Measurements from ENCODE around the gene SOX10. TPM values are rescaled to one million over a fixed set of nuclear protein-coding genes. Genes with fewer than 3 reads are reported as not detected.
A peak's percentile ranks its signal among the peaks of the same experiment; 100 is the strongest.

The SOX10 gene
- total and polyA plus RNA-seq, 9 of the 15 experiments (the other 6 are each of a cell fraction or from before 2014, with no cell fraction given), result not detected

GRCh38 chr22:37932821-37933578 lies 51.4 kb downstream of the SOX10 start:
- H3K9ac ChIP-seq (ENCODE audit: insufficient read depth in 1 of 2, low read depth in 2 of 2, low read length in 2 of 2), result peak overlapping the region in 1 of 2 experiments; percentile 38; a peak in 1 of 4 replicates
- ATAC-seq, result no peak
- no peaks in the 10 kb centered on the region for H3K9me3 ChIP-seq (replicated peaks; ENCODE audit: control insufficient read depth, insufficient read depth, low read depth, low read length)
- peaks cover 9 to 24% of the 10 kb centered on the region in 2 experiments; a peak in 4 of 5 replicates for H3K4me1 ChIP-seq (replicated peaks in 1 of 2; ENCODE audit: control insufficient read depth in 2 of 2, insufficient read depth in 2 of 2, low read length in 2 of 2)
- in situ Hi-C loops (cut with MboI), result no loop called here
- H3K36me3 ChIP-seq (ENCODE audit: control insufficient read depth, insufficient read depth, low read length), result peaks cover 5% of the 10 kb centered on the region; the same call in 1 of the 3 replicates
- TF ChIP-seq FOXP1 (CRISPR knock-in tag; IDR thresholded peaks at IDR 0.05), result no peak
- TF ChIP-seq FOXJ2 (tag; IDR thresholded peaks at IDR 0.05), result no peak
- TF ChIP-seq, protein P1, sequence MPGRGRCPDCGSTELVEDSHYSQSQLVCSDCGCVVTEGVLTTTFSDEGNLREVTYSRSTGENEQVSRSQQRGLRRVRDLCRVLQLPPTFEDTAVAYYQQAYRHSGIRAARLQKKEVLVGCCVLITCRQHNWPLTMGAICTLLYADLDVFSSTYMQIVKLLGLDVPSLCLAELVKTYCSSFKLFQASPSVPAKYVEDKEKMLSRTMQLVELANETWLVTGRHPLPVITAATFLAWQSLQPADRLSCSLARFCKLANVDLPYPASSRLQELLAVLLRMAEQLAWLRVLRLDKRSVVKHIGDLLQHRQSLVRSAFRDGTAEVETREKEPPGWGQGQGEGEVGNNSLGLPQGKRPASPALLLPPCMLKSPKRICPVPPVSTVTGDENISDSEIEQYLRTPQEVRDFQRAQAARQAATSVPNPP (IDR thresholded peaks at IDR 0.05; ENCODE audit: borderline replicate concordance, insufficient read depth, insufficient read length), result no peak
- no peak for TF ChIP-seq RB1 (IDR thresholded peaks at IDR 0.05; ENCODE audit: low read depth)
- TF ChIP-seq E2F6 (IDR thresholded peaks at IDR 0.05; ENCODE audit: borderline replicate concordance in 1 of 2, extremely low read depth in 1 of 2, insufficient read depth in 1 of 2, insufficient read length in 1 of 2, low read depth in 1 of 2, low read length in 1 of 2, poor library complexity in 1 of 2, severe bottlenecking in 1 of 2), result no peak
- TF ChIP-seq MXD1 (CRISPR knock-in tag; IDR thresholded peaks at IDR 0.05; ENCODE audit: borderline replicate concordance, poor library complexity, severe bottlenecking), result no peak
- no peak for TF ChIP-seq HMGN3 (IDR thresholded peaks at IDR 0.05; ENCODE audit: borderline replicate concordance, extremely low read depth, insufficient read length, low read depth, low read length)
- no peak for TF ChIP-seq KLF16 (IDR thresholded peaks at IDR 0.05)
- TF ChIP-seq, protein P2, sequence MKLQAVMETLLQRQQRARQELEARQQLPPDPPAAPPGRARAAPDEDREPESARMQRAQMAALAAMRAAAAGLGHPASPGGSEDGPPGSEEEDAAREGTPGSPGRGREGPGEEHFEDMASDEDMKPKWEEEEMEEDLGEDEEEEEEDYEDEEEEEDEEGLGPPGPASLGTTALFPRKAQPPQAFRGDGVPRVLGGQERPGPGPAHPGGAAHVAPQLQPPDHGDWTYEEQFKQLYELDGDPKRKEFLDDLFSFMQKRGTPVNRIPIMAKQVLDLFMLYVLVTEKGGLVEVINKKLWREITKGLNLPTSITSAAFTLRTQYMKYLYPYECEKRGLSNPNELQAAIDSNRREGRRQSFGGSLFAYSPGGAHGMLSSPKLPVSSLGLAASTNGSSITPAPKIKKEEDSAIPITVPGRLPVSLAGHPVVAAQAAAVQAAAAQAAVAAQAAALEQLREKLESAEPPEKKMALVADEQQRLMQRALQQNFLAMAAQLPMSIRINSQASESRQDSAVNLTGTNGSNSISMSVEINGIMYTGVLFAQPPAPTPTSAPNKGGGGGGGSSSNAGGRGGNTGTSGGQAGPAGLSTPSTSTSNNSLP (IDR thresholded peaks at IDR 0.05; ENCODE audit: borderline replicate concordance, low read depth, low read length), result no peak
- TF ChIP-seq RFX1 (IDR thresholded peaks at IDR 0.05), result no peak
- TF ChIP-seq ZNF589 (CRISPR knock-in tag; IDR thresholded peaks at IDR 0.05; ENCODE audit: low read depth), result no peak
- no peak for TF ChIP-seq ZBTB26 (CRISPR knock-in tag; IDR thresholded peaks at IDR 0.05)
- TF ChIP-seq ZFPM2 (CRISPR knock-in tag; IDR thresholded peaks at IDR 0.05), result no peak
- TF ChIP-seq ZBTB7A (IDR thresholded peaks at IDR 0.05; ENCODE audit: borderline replicate concordance, control insufficient read depth, low read depth, low read length), result no peak
- intact Hi-C loops (cut with micrococcal nuclease), result no loop called here
- DNase-seq (ENCODE audit: extremely low read depth in 1 of 4, low spot score in 3 of 4), result no peak
- H3K27ac ChIP-seq (ENCODE audit: extremely low read depth, low read depth, low read length), result peak overlapping the region; percentile 4; the same call in 1 of the 3 replicates
- H3K79me2 ChIP-seq (ENCODE audit: control insufficient read depth, insufficient read depth, low read length), result no peaks in the 10 kb centered on the region
- BruUV-seq (replicated peaks), result no TSS peak
- H3K4me3 ChIP-seq, result no peak overlapping the region
- ChIA-PET CTCF (ENCODE audit: low intra/inter-chr PET ratio) (interaction anchor here (0.5 to 1.4 kb wide), 3 partner anchors 45 to 141 kb away, joined by 3 to 5 read pairs (median 3); no protein-coding TSS in a partner anchor), POLR2A (interaction anchor here (0.6 to 2.0 kb wide), 3 partner anchors 23 to 69 kb away, joined by 3 to 4 read pairs (median 4); no protein-coding TSS in a partner anchor)
- no peaks in the 10 kb centered on the region for H4K20me1 ChIP-seq (replicated peaks; ENCODE audit: control insufficient read depth, insufficient read depth, low read length)
- FAIRE-seq, result no peak
- H3K27me3 ChIP-seq (ENCODE audit: control insufficient read depth in 2 of 2, insufficient read depth in 2 of 2, low read length in 2 of 2), result no peaks in the 10 kb centered on the region
- H3K4me2 ChIP-seq (ENCODE audit: insufficient read depth, low read length), result no peak overlapping the region
- no peaks in the 10 kb centered on the region for H3K9me1 ChIP-seq (ENCODE audit: control insufficient read depth, insufficient read depth, low read length)
- no peak overlapping the region for H2AFZ ChIP-seq (ENCODE audit: low read depth, low read length)
- WGBS (ENCODE audit: insufficient coverage, low coverage, missing lambda C conversion rate), result 76% methylated on average over 15 of the region's 21 CpGs
